HEK293T (cell line): ENCODE data around the gene ZNF683.

Experiments
- ARNT ChIP-seq: fragments of 450-650 bp; IDR thresholded peaks from 2 replicates; pipeline ENCODE4 v1.6.1; 2017; ENCODE audit warnings: mild to moderate bottlenecking
- BHLHE40 ChIP-seq: fragments of 450-650 bp; IDR thresholded peaks from 2 replicates; pipeline ENCODE4 v1.6.1; 2016; ENCODE audit warnings: mild to moderate bottlenecking, moderate library complexity, borderline replicate concordance
- CTBP1 ChIP-seq: fragments of 450-650 bp; IDR thresholded peaks from 2 replicates; pipeline ENCODE4 v1.6.1; 2016; ENCODE audit warnings: borderline replicate concordance
- ELF4 ChIP-seq: fragments of 450-650 bp; IDR thresholded peaks from 2 replicates; pipeline ENCODE4 v1.6.1; 2017; ENCODE audit warnings: antibody characterized with exemption
- FOXA1 ChIP-seq: fragments of 450-650 bp; IDR thresholded peaks from 2 replicates; pipeline ENCODE4 v1.6.1; 2016; ENCODE audit warnings: mild to moderate bottlenecking
- FOXK2 ChIP-seq: fragments of 450-650 bp; IDR thresholded peaks from 2 replicates; pipeline ENCODE4 v1.6.1; 2016; ENCODE audit warnings: mild to moderate bottlenecking
- FOXM1 ChIP-seq: fragments of 450-650 bp; IDR thresholded peaks from 2 replicates; pipeline ENCODE4 v1.6.1; 2017; ENCODE audit warnings: mild to moderate bottlenecking, borderline replicate concordance
- HDGF ChIP-seq: fragments of 450-650 bp; IDR thresholded peaks from 2 replicates; pipeline ENCODE4 v1.6.1; 2017; ENCODE audit warnings: antibody characterized with exemption, borderline replicate concordance
- LEF1 ChIP-seq: fragments of 450-650 bp; IDR thresholded peaks from 2 replicates; pipeline ENCODE4 v1.6.1; 2017; ENCODE audit warnings: mild to moderate bottlenecking, borderline replicate concordance
- NFRKB ChIP-seq: fragments of 450-650 bp; IDR thresholded peaks from 2 replicates; pipeline ENCODE4 v1.6.1; 2016; ENCODE audit warnings: mild to moderate bottlenecking, moderate library complexity
- SP1 ChIP-seq: fragments of 450-650 bp; IDR thresholded peaks from 2 replicates; pipeline ENCODE4 v1.6.1; 2017
- SUZ12 ChIP-seq: fragments of 450-650 bp; IDR thresholded peaks from 2 replicates; pipeline ENCODE4 v1.6.1; 2016; ENCODE audit warnings: mild to moderate bottlenecking
- TARDBP ChIP-seq: fragments of 450-650 bp; IDR thresholded peaks from 2 replicates; pipeline ENCODE4 v1.6.1; 2016
- ZNF384 ChIP-seq: fragments of 450-650 bp; IDR thresholded peaks from 2 replicates; pipeline ENCODE4 v1.6.1; 2016

GRCh38 chr1:26367441-26367840, 5.1 kb downstream of the ZNF683 start:
- TF ChIP-seq ELF4 = no peak
- TF ChIP-seq TARDBP = no peak
- no peak for TF ChIP-seq ARNT
- no peak for TF ChIP-seq SUZ12
- no peak for TF ChIP-seq FOXM1
- no peak for TF ChIP-seq ZNF384
- TF ChIP-seq FOXA1 = no peak
- TF ChIP-seq SP1 = no peak
- no peak for TF ChIP-seq CTBP1
- TF ChIP-seq FOXK2 = no peak
- no peak for TF ChIP-seq BHLHE40
- TF ChIP-seq NFRKB = no peak
- TF ChIP-seq LEF1 = no peak
- no peak for TF ChIP-seq HDGF
